Medulla oblongata (tissue), 1 donor: ENCODE measurements around the gene GPRIN1.

Experiments used
- DNase-seq: peaks from one replicate; pipeline ENCODE4 v3.0.0-alpha.2; 2015; ENCODE audit errors: extremely low spot score

Gene GPRIN1

GRCh38 chr5:176643491-176644219 is 33.7 kb upstream of the GPRIN1 start:
- DNase-seq, result no peak

- DNase-seq, result no peak
These were observed 32.9 kb upstream of the GPRIN1 start for GRCh38 chr5:176642675-176643490.

- DNase-seq, result no peak
These were observed 30.7 kb upstream of the GPRIN1 start for GRCh38 chr5:176640616-176641015.

GRCh38 chr5:176639981-176640380 is 30.0 kb upstream of the GPRIN1 start:
- peak; percentile 85 for DNase-seq

- DNase-seq, result no peak
These were observed 29.3 kb upstream of the GPRIN1 start for GRCh38 chr5:176639208-176639607.

GRCh38 chr5:176638437-176638836 is 28.5 kb upstream of the GPRIN1 start:
- DNase-seq, result no peak

- DNase-seq, result no peak
These were observed 27.6 kb upstream of the GPRIN1 start for GRCh38 chr5:176637556-176637955.

- no peak for DNase-seq
These were observed 26.5 kb upstream of the GPRIN1 start for GRCh38 chr5:176636426-176636825.

GRCh38 chr5:176633598-176633997 is 23.6 kb upstream of the GPRIN1 start:
- DNase-seq, result no peak

GRCh38 chr5:176632745-176633144 is 22.8 kb upstream of the GPRIN1 start:
- no peak for DNase-seq

GRCh38 chr5:176631383-176632200 is 21.6 kb upstream of the GPRIN1 start:
- DNase-seq, result no peak

GRCh38 chr5:176630681-176631222 is 20.8 kb upstream of the GPRIN1 start:
- DNase-seq, result no peak

GRCh38 chr5:176629853-176630680 is 20.1 kb upstream of the GPRIN1 start, which contains the start of the genes EIF4E1B and SNCB:
Gene EIF4E1B, plus strand, starts transcription at chr5:176630675. Its CDS starts 12,113 bp downstream, at chr5:176642788.
Gene SNCB, minus strand, starts transcription at chr5:176630534. Its CDS starts 880 bp downstream, at chr5:176629654.
- DNase-seq, result no peak

- no peak for DNase-seq
These were observed 19.4 kb upstream of the GPRIN1 start for GRCh38 chr5:176629317-176629852.

- DNase-seq, result no peak
These were observed 18.7 kb upstream of the GPRIN1 start for GRCh38 chr5:176628406-176629228.

- no peak for DNase-seq
These were observed 17.6 kb upstream of the GPRIN1 start for GRCh38 chr5:176627582-176627981.

GRCh38 chr5:176626876-176627236 is 16.9 kb upstream of the GPRIN1 start:
- DNase-seq, result no peak

- DNase-seq, result no peak
These were observed 16.3 kb upstream of the GPRIN1 start for GRCh38 chr5:176625966-176626875.

- no peak for DNase-seq
These were observed 15.6 kb upstream of the GPRIN1 start for GRCh38 chr5:176625512-176625911.
